ENCODE data around the gene DHFR.
"Not testable (repeated sequence)": the region's sequence is repeated elsewhere in the genome, so short reads cannot be mapped to it uniquely, and the experiment has no call there.

The DHFR gene

DNA sequence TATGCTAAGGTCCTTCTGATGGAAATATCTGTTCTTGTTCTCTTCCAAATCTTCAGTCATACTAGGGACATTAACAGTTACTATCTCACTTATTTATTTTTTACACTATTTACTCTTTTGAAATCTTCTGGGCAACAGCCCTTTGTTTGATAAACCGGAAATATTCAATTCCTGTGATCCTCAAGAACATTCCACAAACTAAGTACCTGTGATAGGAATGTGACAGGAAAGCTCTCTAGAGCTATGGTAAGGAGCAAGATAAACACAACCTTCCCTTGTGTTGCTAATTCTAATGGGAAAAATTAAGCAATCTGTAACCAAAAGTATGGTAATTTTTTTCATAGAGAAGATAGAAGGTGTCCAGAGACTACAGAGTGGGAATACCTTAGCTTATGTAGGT lies 62.7 kb downstream of the DHFR start:
- DNase-seq: no peak

DNA sequence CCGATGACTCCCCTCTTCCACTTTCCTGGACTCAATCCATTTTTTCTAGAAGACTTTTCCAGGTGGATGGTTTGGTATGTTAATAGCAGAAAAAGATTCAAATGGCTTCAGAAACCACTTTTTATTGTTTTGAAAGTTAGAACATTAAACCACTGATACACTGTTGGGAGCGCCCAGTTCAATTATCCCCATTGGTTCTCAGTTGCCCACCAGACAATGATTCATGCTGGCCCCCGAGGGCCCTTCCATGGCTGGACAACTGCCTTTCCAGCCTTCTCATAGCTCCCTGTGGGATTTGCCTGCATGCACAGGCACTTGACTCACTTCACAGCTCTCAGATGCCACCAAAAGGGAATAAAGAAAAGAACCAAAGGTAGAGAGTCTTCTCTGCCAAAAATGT lies 63.4 kb downstream of the DHFR start:
- no peak for DNase-seq

DNA sequence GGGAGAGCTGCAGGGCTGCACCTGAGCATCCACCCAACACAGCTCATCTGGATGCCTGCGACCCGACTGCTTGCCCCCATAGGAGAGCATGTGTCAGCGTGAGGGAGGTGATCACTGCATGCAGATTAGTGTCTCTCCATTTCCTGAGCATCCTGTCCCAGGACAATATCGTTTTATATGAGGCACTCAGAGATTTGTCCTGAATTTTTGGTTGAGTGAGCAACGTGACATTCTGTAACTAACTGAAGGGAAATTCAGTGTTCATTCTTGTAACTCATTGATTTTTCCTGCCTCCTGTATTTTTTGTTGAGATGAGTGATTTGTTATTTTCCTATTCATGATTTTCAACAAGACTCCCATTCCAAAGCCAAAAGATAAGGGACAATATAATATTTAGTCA lies 64.0 kb downstream of the DHFR start:
- DNase-seq: no peak

DNA sequence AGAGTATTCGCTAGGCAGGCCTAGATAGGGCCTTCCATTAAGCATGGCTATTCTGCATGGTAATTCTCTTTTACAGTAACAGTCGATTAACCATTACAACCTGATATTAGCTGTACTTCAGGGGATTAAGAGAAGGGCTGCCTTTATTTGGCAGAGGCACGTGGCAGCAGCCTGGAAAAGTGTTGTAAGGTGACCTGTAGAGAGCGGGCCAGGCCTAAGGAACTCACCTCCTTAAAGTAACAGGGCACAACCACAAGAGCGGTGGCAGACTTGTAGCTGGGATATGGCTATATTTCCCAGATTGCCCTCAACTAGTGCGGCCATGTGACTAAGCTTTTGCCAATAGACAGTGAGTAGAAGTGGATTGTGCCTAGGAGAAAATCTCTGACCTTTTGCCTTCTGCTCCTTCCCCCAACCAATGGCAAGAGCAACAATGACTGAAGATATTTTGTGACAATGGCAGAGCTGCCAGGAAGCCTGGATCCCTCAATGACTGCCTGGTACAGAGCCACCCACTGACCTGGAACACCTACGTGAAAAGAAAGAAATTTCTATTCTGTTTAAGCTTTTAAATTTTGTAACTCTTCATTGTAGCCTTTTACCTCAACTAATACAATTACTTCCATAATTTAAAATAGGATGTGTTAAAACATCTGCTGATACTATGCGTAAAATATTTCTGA lies 65.8 kb downstream of the DHFR start:
- no peak for DNase-seq

DNA sequence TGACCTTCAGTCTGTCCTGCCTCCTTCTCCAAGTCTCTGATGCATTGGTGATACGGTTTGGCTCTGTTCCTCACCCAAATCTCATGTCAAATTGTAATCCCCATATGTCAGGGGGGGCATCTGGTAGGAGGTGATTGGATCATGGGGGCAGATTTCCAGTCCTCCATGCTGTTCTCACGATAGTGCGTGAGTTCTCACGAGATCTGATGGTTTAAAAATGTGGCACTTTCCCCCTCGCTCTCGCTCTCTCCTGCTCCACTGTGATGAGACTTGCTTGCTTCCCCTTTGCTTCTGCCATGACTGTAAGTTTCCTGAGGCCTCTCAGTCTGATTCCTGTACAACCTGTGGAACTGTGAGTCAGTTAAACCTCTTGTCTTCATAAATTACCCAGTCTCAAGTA lies 70.0 kb downstream of the DHFR start:
- DNase-seq: no peak

DNA sequence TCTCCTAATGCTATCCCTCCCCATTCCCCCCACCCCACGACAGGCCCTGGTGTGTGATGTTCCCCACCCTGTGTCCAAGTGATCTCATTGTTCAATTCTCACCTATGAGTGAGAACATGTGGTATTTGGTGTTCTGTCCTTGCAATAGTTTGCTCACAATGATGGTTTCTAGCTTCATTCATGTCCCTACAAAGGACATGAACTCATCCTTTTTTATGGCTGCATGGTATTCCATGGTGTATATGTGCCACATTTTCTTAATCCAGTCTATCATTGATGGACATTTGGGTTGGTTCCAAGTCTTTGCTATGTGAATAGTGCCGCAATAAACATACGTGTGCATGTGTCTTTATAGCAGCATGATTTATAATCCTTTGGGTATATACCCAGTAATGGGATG lies 74.5 kb downstream of the DHFR start:
- DNase-seq: not testable (repeated sequence)

DNA sequence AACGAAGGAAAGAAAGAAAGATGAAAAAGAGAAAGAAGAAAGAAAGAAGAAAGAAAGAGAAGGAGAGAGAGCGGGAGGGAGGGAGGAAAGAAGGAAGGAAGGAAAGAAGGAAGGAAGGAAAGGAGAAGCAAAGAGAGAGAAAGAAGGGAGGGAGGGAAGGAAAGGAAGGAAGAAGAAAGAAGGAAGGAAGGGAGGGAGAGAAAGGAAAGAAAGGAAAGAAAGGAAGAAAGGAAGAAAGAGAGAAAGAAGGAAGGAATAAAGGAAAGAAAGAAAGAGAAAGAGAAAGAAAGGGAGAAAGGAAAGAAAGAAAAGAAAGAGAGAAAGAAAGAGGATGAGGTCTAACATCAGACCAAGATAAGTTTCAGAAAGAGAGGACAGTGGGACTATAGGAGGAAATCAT lies 75.7 kb downstream of the DHFR start:
- DNase-seq: no peak

DNA sequence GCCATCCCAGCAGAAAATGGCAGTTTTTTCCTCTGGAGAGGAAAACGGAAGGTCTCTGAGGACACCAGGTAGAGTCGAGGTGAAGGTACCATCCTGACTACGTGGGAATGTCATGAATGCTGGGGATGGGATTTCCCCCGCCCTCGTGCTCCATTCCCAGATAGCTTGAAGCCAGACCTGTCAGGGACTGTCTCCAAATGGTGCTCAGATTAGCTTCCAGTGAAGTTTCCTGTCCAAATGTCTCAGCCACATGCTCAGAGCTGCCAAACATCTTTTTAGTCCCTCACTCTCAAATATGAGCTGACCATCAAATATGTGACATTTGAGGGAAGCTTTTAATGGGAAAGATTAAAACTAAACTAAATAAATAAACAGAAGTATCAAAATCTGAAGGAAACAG lies 77.1 kb downstream of the DHFR start:
- no peak for DNase-seq

DNA sequence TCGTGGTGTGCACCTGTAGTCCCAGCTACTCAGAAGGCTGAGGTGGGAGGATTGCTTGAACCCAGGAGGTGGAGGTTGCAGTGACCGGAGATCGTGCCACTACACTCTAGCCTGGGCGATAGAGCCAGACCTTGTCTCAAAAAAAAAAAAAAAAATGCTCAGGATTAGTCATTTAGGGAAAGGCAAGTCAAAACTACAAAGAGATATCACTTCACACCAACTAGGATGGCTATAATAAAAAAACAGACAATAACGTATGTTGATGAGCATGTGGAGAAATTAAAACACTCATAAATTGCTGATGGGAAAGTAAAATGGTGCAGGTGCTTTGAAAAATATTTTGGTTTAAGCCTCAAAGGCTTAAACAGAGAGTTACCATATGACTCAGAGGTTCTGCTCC lies 78.4 kb downstream of the DHFR start:
- DNase-seq: no peak
